Left colon (tissue), 2 donors: Measurements from ENCODE around the gene VWA8. TPM values are rescaled to one million over a fixed set of nuclear protein-coding genes. Genes with fewer than 3 reads are reported as not detected.
"Not testable (repeated sequence)": the region's sequence is repeated elsewhere in the genome, so short reads cannot be mapped to it uniquely, and the experiment has no call there.

ENCODE experiments used
- ATAC-seq: fragments of 200-7000 bp; cut with Tn5 transposase; one replicate; pipeline ENCODE4 v1.9.1; 2020; ENCODE audit warnings: mild to moderate bottlenecking, moderate library complexity
- DNase-seq, 2 donors: peaks; one replicate each; pipeline ENCODE4 v3.0.0-alpha.2; 2020
- intact Hi-C, 2 donors: fragments of 100-400 bp; cut with DNase I in 1 of 2; cut with micrococcal nuclease in 1 of 2; formaldehyde crosslinking; loops; one replicate each; pipeline versions ENCODE4 v1.11.2 to v1.14.0; 2022; cut with DNase I, micrococcal nuclease
- total RNA-seq, 2 donors: library from RNA; stranded (reverse); fragmentation: NEBNext Ultra II Directional; extraction: Animal tissue kit (Norgen Biotek cat#: 25700); gene quantifications; one replicate each; pipeline ENCODE4 v1.2.1, GENCODE V29; 2021
- donor health status: DM: no; HTN: no; CAD: no.
- donor health status: DM: yes; HTN: yes; CAD: no.

Gene VWA8
- total RNA-seq, 2 donors from 2014 or later: 26.9 to 31.1 TPM

GRCh38 chr13:41823476-41823875 is 137.4 kb downstream of the VWA8 start:
- DNase-seq (no peak), ATAC-seq (no peak)
- intact Hi-C loops: no loop called here

GRCh38 chr13:41822560-41822959 is 138.3 kb downstream of the VWA8 start:
- intact Hi-C loops: no loop called here
- ATAC-seq (no peak), DNase-seq (no peak)

- intact Hi-C loops: no loop called here
- DNase-seq (no peak), ATAC-seq (no peak)
These were observed 139.7 kb downstream of the VWA8 start for GRCh38 chr13:41821238-41821594.

- DNase-seq (no peak), ATAC-seq (no peak)
- intact Hi-C loops: no loop called here
These were observed 140.2 kb downstream of the VWA8 start for GRCh38 chr13:41820581-41821237.

- intact Hi-C loops: no loop called here
- ATAC-seq (no peak), DNase-seq (no peak)
These were observed 144.9 kb downstream of the VWA8 start for GRCh38 chr13:41816057-41816456.

GRCh38 chr13:41813426-41813825 is 147.5 kb downstream of the VWA8 start:
- DNase-seq: no peak
- intact Hi-C loops: no loop called here
- no peak for ATAC-seq

GRCh38 chr13:41812851-41813250 is 148.1 kb downstream of the VWA8 start:
- intact Hi-C loops: no loop called here
- ATAC-seq: no peak
- no peak for DNase-seq

- no peak for ATAC-seq
- DNase-seq: no peak
- intact Hi-C loops: no loop called here
These were observed 148.7 kb downstream of the VWA8 start for GRCh38 chr13:41812237-41812636.

GRCh38 chr13:41811588-41812021 is 149.3 kb downstream of the VWA8 start:
- intact Hi-C loops: no loop called here
- DNase-seq (no peak), ATAC-seq (no peak)

GRCh38 chr13:41809962-41810361 is 150.9 kb downstream of the VWA8 start:
- DNase-seq (no peak), ATAC-seq (no peak)
- intact Hi-C loops: no loop called here

GRCh38 chr13:41803445-41803735 is 157.5 kb downstream of the VWA8 start:
- DNase-seq, intact Hi-C loops, ATAC-seq: not testable (repeated sequence)

GRCh38 chr13:41802684-41803444 is 158.0 kb downstream of the VWA8 start:
- DNase-seq (no peak), ATAC-seq (no peak)
- intact Hi-C loops: no loop called here

GRCh38 chr13:41802043-41802683 is 158.7 kb downstream of the VWA8 start:
- DNase-seq (no peak), ATAC-seq (no peak)
- intact Hi-C loops: no loop called here

- intact Hi-C loops: no loop called here
- DNase-seq (no peak), ATAC-seq (no peak)
These were observed 169.9 kb downstream of the VWA8 start for GRCh38 chr13:41791056-41791455.

- no peak for ATAC-seq
- intact Hi-C loops: no loop called here
- no peak for DNase-seq
These were observed 172.4 kb downstream of the VWA8 start for GRCh38 chr13:41788552-41788951.

GRCh38 chr13:41785402-41786172 is 175.3 kb downstream of the VWA8 start:
- intact Hi-C loops: no loop called here
- no peak for ATAC-seq
- DNase-seq: no peak

- DNase-seq (no peak), ATAC-seq (no peak)
- intact Hi-C loops: no loop called here
These were observed 178.8 kb downstream of the VWA8 start for GRCh38 chr13:41782086-41782485.

GRCh38 chr13:41780715-41781706 is 179.9 kb downstream of the VWA8 start:
- intact Hi-C loops: no loop called here
- DNase-seq (no peak), ATAC-seq (no peak)

GRCh38 chr13:41775251-41775650 is 185.7 kb downstream of the VWA8 start:
- ATAC-seq (no peak), DNase-seq (no peak)
- intact Hi-C loops: no loop called here
